ENCODE measurements around the gene MACIR. TPM values are rescaled to one million over a fixed set of nuclear protein-coding genes. Genes with fewer than 3 reads are reported as not detected.

Gene MACIR
- total RNA-seq, 1 donor from 2014 or later: 11.6 TPM

GRCh38 chr5:103283869-103284268 lies 25.3 kb downstream of the MACIR start:
- Histone ChIP-seq H3K4me3 (ENCODE audit: low read depth, low read length) (no peak overlapping the region), H3K36me3 (ENCODE audit: control insufficient read depth, insufficient read depth, low read length) (no peaks in the 10 kb centered on the region), H3K27me3 (ENCODE audit: control insufficient read depth, insufficient read depth, low read length) (no peaks in the 10 kb centered on the region)
- no peak for FAIRE-seq
- TF ChIP-seq CTCF (IDR thresholded peaks at IDR 0.05; ENCODE audit: insufficient read depth, low read length, severe bottlenecking): no peak
- DNase-seq (ENCODE audit: low read depth): no peak

GRCh38 chr5:103286622-103287021 lies 28.1 kb downstream of the MACIR start:
- Histone ChIP-seq H3K27me3 (ENCODE audit: control insufficient read depth, insufficient read depth, low read length) (no peaks in the 10 kb centered on the region), H3K4me3 (ENCODE audit: low read depth, low read length) (no peak overlapping the region), H3K36me3 (ENCODE audit: control insufficient read depth, insufficient read depth, low read length) (no peaks in the 10 kb centered on the region)
- TF ChIP-seq CTCF (IDR thresholded peaks at IDR 0.05; ENCODE audit: insufficient read depth, low read length, severe bottlenecking): no peak
- no peak for DNase-seq (ENCODE audit: low read depth)
- FAIRE-seq: no peak

- Histone ChIP-seq H3K4me3 (ENCODE audit: low read depth, low read length) (no peak overlapping the region), H3K36me3 (ENCODE audit: control insufficient read depth, insufficient read depth, low read length) (no peaks in the 10 kb centered on the region), H3K27me3 (ENCODE audit: control insufficient read depth, insufficient read depth, low read length) (no peaks in the 10 kb centered on the region)
- FAIRE-seq (no peak), DNase-seq (ENCODE audit: low read depth) (no peak)
- TF ChIP-seq CTCF (IDR thresholded peaks at IDR 0.05; ENCODE audit: insufficient read depth, low read length, severe bottlenecking): no peak
Observed at GRCh38 chr5:103289024-103289423, 30.5 kb downstream of the MACIR start.

GRCh38 chr5:103290846-103291245 lies 32.3 kb downstream of the MACIR start:
- H3K27me3 ChIP-seq (ENCODE audit: control insufficient read depth, insufficient read depth, low read length): no peaks in the 10 kb centered on the region
- no peak for TF ChIP-seq CTCF (IDR thresholded peaks at IDR 0.05; ENCODE audit: insufficient read depth, low read length, severe bottlenecking)
- FAIRE-seq: no peak
- no peaks in the 10 kb centered on the region for H3K36me3 ChIP-seq (ENCODE audit: control insufficient read depth, insufficient read depth, low read length)
- DNase-seq (ENCODE audit: low read depth): no peak
- no peak overlapping the region for H3K4me3 ChIP-seq (ENCODE audit: low read depth, low read length)

- Histone ChIP-seq H3K27me3 (ENCODE audit: control insufficient read depth, insufficient read depth, low read length) (no peaks in the 10 kb centered on the region), H3K36me3 (ENCODE audit: control insufficient read depth, insufficient read depth, low read length) (no peaks in the 10 kb centered on the region), H3K4me3 (ENCODE audit: low read depth, low read length) (no peak overlapping the region)
- no peak for TF ChIP-seq CTCF (IDR thresholded peaks at IDR 0.05; ENCODE audit: insufficient read depth, low read length, severe bottlenecking)
- no peak for DNase-seq (ENCODE audit: low read depth)
- no peak for FAIRE-seq
Observed at GRCh38 chr5:103291606-103292005, 33.0 kb downstream of the MACIR start.

- DNase-seq (ENCODE audit: low read depth) (no peak), FAIRE-seq (no peak)
- H3K4me3 ChIP-seq (ENCODE audit: low read depth, low read length): no peak overlapping the region
- no peaks in the 10 kb centered on the region for H3K27me3 ChIP-seq (ENCODE audit: control insufficient read depth, insufficient read depth, low read length)
- no peak for TF ChIP-seq CTCF (IDR thresholded peaks at IDR 0.05; ENCODE audit: insufficient read depth, low read length, severe bottlenecking)
- H3K36me3 ChIP-seq (ENCODE audit: control insufficient read depth, insufficient read depth, low read length): no peaks in the 10 kb centered on the region
Observed at GRCh38 chr5:103293099-103293498, 34.5 kb downstream of the MACIR start.
